ENCODE data around the gene NUDT16L1. TPM values are rescaled to one million over a fixed set of nuclear protein-coding genes. Genes with fewer than 3 reads are reported as not detected.
A peak's percentile ranks its signal among the peaks of the same experiment; 100 is the strongest.

The NUDT16L1 gene
- total RNA-seq, 2 donors from 2014 or later = 57.4 to 75.3 TPM

- Histone ChIP-seq H3K27ac (peak overlapping the region; percentile 91 to 96), H3K4me1 (replicated peaks) (peaks cover 18% of the 10 kb centered on the region), H3K36me3 (no peaks in the 10 kb centered on the region), H3K4me3 (peak overlapping the region; percentile 26 to 39), H3K9me3 (no peaks in the 10 kb centered on the region), H3K27me3 (replicated peaks; ENCODE audit: insufficient read depth) (no peaks in the 10 kb centered on the region)
- DNase-seq (ENCODE audit: low spot score) = peak; percentile 88
- WGBS = 13% methylated on average over 47 of the region's 47 CpGs
- intact Hi-C loops (cut with DNase I) = no loop called here
- TF ChIP-seq POLR2A (IDR thresholded peaks at IDR 0.05) = no peak
- TF ChIP-seq POLR2AphosphoS5 (IDR thresholded peaks at IDR 0.05) = peak; percentile 82
- peak in 1 of 4 experiments; percentile 4 for TF ChIP-seq CTCF (IDR thresholded peaks at IDR 0.05)
These were observed 13.3 kb upstream of the NUDT16L1 start for GRCh38 chr16:4679850-4680636.

- Histone ChIP-seq H3K4me1 (replicated peaks) (peaks cover 18% of the 10 kb centered on the region), H3K36me3 (no peaks in the 10 kb centered on the region), H3K9me3 (no peaks in the 10 kb centered on the region), H3K27me3 (replicated peaks; ENCODE audit: insufficient read depth) (no peaks in the 10 kb centered on the region), H3K4me3 (peak overlapping the region; percentile 26 to 39), H3K27ac (peak overlapping the region; percentile 91 to 96)
- no peak for TF ChIP-seq CTCF (IDR thresholded peaks at IDR 0.05)
- no peak for TF ChIP-seq POLR2AphosphoS5 (IDR thresholded peaks at IDR 0.05)
- TF ChIP-seq POLR2A (IDR thresholded peaks at IDR 0.05) = no peak
- 35% methylated on average over 26 of the region's 26 CpGs for WGBS
- DNase-seq (ENCODE audit: low spot score) = peak; percentile 37
- intact Hi-C loops (cut with DNase I) = no loop called here
These were observed 12.5 kb upstream of the NUDT16L1 start for GRCh38 chr16:4680673-4681470.

- peak overlapping the region; percentile 91 to 96 for H3K27ac ChIP-seq
- no peak for DNase-seq (ENCODE audit: low spot score)
- H3K27me3 ChIP-seq (replicated peaks; ENCODE audit: insufficient read depth) = no peaks in the 10 kb centered on the region
- H3K4me1 ChIP-seq (replicated peaks) = peaks cover 18% of the 10 kb centered on the region
- no peaks in the 10 kb centered on the region for H3K36me3 ChIP-seq
- H3K4me3 ChIP-seq = no peak overlapping the region
- TF ChIP-seq CTCF (IDR thresholded peaks at IDR 0.05) = no peak
- no peak for TF ChIP-seq POLR2A (IDR thresholded peaks at IDR 0.05)
- TF ChIP-seq POLR2AphosphoS5 (IDR thresholded peaks at IDR 0.05) = no peak
- no peaks in the 10 kb centered on the region for H3K9me3 ChIP-seq
- intact Hi-C loops (cut with DNase I) = no loop called here
- WGBS = 80% methylated on average over 39 of the region's 39 CpGs
These were observed 11.8 kb upstream of the NUDT16L1 start for GRCh38 chr16:4681471-4682083.

- H3K27ac ChIP-seq = peak overlapping the region; percentile 60 to 96
- no peaks in the 10 kb centered on the region for H3K36me3 ChIP-seq
- H3K9me3 ChIP-seq = no peaks in the 10 kb centered on the region
These were observed 11.2 kb upstream of the NUDT16L1 start for GRCh38 chr16:4682084-4682591.

More at GRCh38 chr16:4682084-4682591, 11.2 kb upstream of the NUDT16L1 start:
- intact Hi-C loops (cut with DNase I) = no loop called here
- Histone ChIP-seq H3K4me1 (replicated peaks) (peaks cover 18% of the 10 kb centered on the region), H3K4me3 (no peak overlapping the region), H3K27me3 (replicated peaks; ENCODE audit: insufficient read depth) (no peaks in the 10 kb centered on the region)
- no peak for DNase-seq (ENCODE audit: low spot score)
- TF ChIP-seq POLR2A (IDR thresholded peaks at IDR 0.05) = no peak
- no peak for TF ChIP-seq CTCF (IDR thresholded peaks at IDR 0.05)
- TF ChIP-seq POLR2AphosphoS5 (IDR thresholded peaks at IDR 0.05) = no peak
- WGBS = 73% methylated on average over 26 of the region's 26 CpGs
